Panc1 (cell line): Measurements from ENCODE around the gene FBXW7. TPM values are rescaled to one million over a fixed set of nuclear protein-coding genes. Genes with fewer than 3 reads are reported as not detected.

ENCODE experiments used
- ATAC-seq: fragments of 200-7000 bp; cut with Tn5 transposase; 2 replicates; pipeline ENCODE4 v1.9.1; 2020; ENCODE audit warnings: mild to moderate bottlenecking, moderate library complexity
- BruUV-seq: library from RNA; stranded (reverse); fragments of 400-500 nt; replicated peaks from 2 replicates; lab custom pipeline; 2021; lab: Mats Ljungman, UMichigan
- CTCF ChIA-PET: fragments of 300-600 bp; sonication (Branson Sonifier 250); formaldehyde crosslinking; loops from one replicate; lab custom pipeline; 2022; ENCODE audit warnings: antibody characterized with exemption; lab: Charles Lee
- POLR2A ChIA-PET: fragments of 300-600 bp; sonication (Branson Sonifier 250); formaldehyde crosslinking; loops from one replicate; lab custom pipeline; 2022; ENCODE audit warnings: antibody characterized with exemption; lab: Charles Lee
- DNase-seq: peaks from one replicate; pipeline ENCODE4 v3.0.0-alpha.2; 2010; ENCODE audit warnings: low read depth, low spot score
- H3K27ac ChIP-seq: 2 replicates; pipeline ENCODE4 v1.5.1; 2011; ENCODE audit warnings: mild to moderate bottlenecking, low read length, inconsistent platforms
- H3K27me3 ChIP-seq: fragments of 200-500 bp; sonication (Bioruptor generic); 2 replicates; pipeline ENCODE4 v1.6.0; 2014; ENCODE audit warnings: low read length, inconsistent platforms; ENCODE audit not compliant: control insufficient read depth, insufficient read depth
- H3K36me3 ChIP-seq: fragments of 200-500 bp; sonication (Bioruptor generic); 2 replicates; pipeline ENCODE4 v1.5.1; 2014; ENCODE audit warnings: inconsistent platforms, mild to moderate bottlenecking, low read length, moderate library complexity; ENCODE audit not compliant: control insufficient read depth, insufficient read depth
- H3K4me1 ChIP-seq: 2 replicates; pipeline ENCODE4 v1.5.1; 2011; ENCODE audit warnings: inconsistent platforms, mild to moderate bottlenecking, low read length, moderate library complexity; ENCODE audit not compliant: control insufficient read depth, insufficient read depth
- H3K4me3 ChIP-seq, 2 experiments: 2 replicates each; pipeline ENCODE4 v1.5.1; 2011 to 2012; ENCODE audit warnings: low read depth in 2 of 2, low read length in 2 of 2, mild to moderate bottlenecking in 2 of 2, inconsistent platforms in 1 of 2, moderate library complexity in 1 of 2
- H3K9me3 ChIP-seq: fragments of 200-500 bp; sonication (Bioruptor generic); 2 replicates; pipeline ENCODE4 v1.5.1; 2014; ENCODE audit warnings: low read depth, mild to moderate bottlenecking, inconsistent platforms, low read length, moderate library complexity; ENCODE audit not compliant: control insufficient read depth, insufficient read depth
- CTCF ChIP-seq: fragments of 450-650 bp; IDR thresholded peaks from 2 replicates; pipeline ENCODE4 v1.5.1; 2017; ENCODE audit warnings: mild to moderate bottlenecking
- POLR2AphosphoS5 ChIP-seq: IDR thresholded peaks from 2 replicates; pipeline ENCODE4 v1.6.1; 2012; ENCODE audit warnings: mild to moderate bottlenecking, low read depth, low read length, moderate library complexity
- REST ChIP-seq, 2 experiments: IDR thresholded peaks; 2 replicates each; pipeline ENCODE4 v1.6.1; 2011 to 2012; ENCODE audit warnings: low read depth in 2 of 2, control low read depth in 1 of 2, low read length in 1 of 2, mild to moderate bottlenecking in 1 of 2, moderate library complexity in 1 of 2; ENCODE audit not compliant: insufficient read depth in 1 of 2
- SIN3A ChIP-seq: IDR thresholded peaks from 2 replicates; pipeline ENCODE4 v1.6.1; 2012; ENCODE audit warnings: low read depth, mild to moderate bottlenecking, low read length, moderate library complexity, borderline replicate concordance; ENCODE audit not compliant: insufficient read depth
- TCF7L2 ChIP-seq: IDR thresholded peaks from 2 replicates; pipeline ENCODE4 v1.6.1; 2011; ENCODE audit warnings: mild to moderate bottlenecking, low read depth, low read length, inconsistent platforms
- in situ Hi-C: cut with HindIII; loops from 2 replicates; pipeline ENCODE4 v1.10.0; 2016; ENCODE audit warnings: low sequenced_read_pairs, low pct_unique_long_range_greater_than_20kb
- intact Hi-C: fragments of 100-400 bp; cut with micrococcal nuclease; formaldehyde crosslinking; loops from one replicate; pipeline ENCODE4 v1.10.0; 2022; ENCODE audit not compliant: unreplicated experiment
- total RNA-seq: library from RNA; stranded (reverse); gene quantifications from one replicate; pipeline ENCODE4 v1.2.1, GENCODE V29; 2021; ENCODE audit not compliant: unreplicated experiment

FBXW7 gene
- total RNA-seq, 1 experiment from 2014 or later, result 16.2 TPM

DNA sequence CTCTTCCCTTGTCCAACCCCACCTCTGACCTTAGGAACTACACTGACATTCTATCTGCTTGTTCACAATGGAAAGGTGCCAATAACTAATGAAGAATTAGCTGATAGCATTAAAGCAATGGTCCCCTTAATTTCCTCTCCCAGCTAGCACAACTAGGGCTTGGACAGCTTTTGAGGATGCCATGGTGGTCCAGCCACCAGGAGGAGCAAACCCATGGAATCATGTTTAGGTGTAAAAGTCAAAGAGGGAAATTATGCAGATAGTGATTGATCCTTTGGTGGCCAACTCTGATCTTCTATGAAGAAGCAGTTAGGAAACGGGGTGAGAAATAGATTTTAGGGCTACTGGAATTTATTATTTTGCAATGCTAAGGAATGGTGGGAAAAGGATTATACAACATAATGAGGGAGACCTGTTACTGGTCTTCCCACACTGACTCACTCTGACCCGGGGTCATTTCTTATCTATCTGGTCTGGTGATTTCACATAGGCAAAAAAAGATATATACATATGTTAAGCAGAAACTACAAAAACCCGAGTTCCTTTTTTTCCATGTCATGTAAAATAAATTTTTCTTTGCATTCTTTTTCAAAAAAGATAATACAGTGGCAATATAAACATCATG, 45.8 kb upstream of the FBXW7 start:
- Histone ChIP-seq H3K9me3 (no peaks in the 10 kb centered on the region), H3K27me3 (no peaks in the 10 kb centered on the region), H3K4me3 (no peak overlapping the region), H3K27ac (no peak overlapping the region), H3K4me1 (no peaks in the 10 kb centered on the region), H3K36me3 (no peaks in the 10 kb centered on the region)
- TF ChIP-seq TCF7L2 (no peak), CTCF (no peak), REST (IDR thresholded peaks at IDR 0.05; ENCODE audit: insufficient read depth in 1 of 2, low read depth in 2 of 2, low read length in 1 of 2) (no peak), POLR2AphosphoS5 (no peak), SIN3A (no peak)
- in situ Hi-C loops, result no loop called here
- ATAC-seq (no peak), DNase-seq (no peak)
- no TSS peak for BruUV-seq
- POLR2A ChIA-PET, result no interaction called here
- CTCF ChIA-PET, result interaction anchor here (0.7 kb wide), 1 partner anchor 81 kb away, joined by 6 read pairs; no protein-coding TSS in a partner anchor
- intact Hi-C loops, result no loop called here

- in situ Hi-C loops (no loop called here), intact Hi-C loops (no loop called here)
- Histone ChIP-seq H3K36me3 (no peaks in the 10 kb centered on the region), H3K9me3 (no peaks in the 10 kb centered on the region), H3K4me3 (no peak overlapping the region), H3K27me3 (no peaks in the 10 kb centered on the region), H3K27ac (no peak overlapping the region), H3K4me1 (no peaks in the 10 kb centered on the region)
- ChIA-PET POLR2A (no interaction called here), CTCF (no interaction called here)
- no TSS peak for BruUV-seq
- DNase-seq (no peak), ATAC-seq (no peak)
- TF ChIP-seq SIN3A, result no peak
- TF ChIP-seq TCF7L2, result no peak
- TF ChIP-seq CTCF, result no peak
- no peak for TF ChIP-seq POLR2AphosphoS5
- no peak for TF ChIP-seq REST (IDR thresholded peaks at IDR 0.05; ENCODE audit: insufficient read depth in 1 of 2, low read depth in 2 of 2, low read length in 1 of 2)
Measured at GRCh38 chr4:152579916-152580315, 44.0 kb upstream of the FBXW7 start.
